NCI-H1417 (cell line): ENCODE measurements around the gene CRPPA.
A peak's percentile ranks its signal among the peaks of the same experiment; 100 is the strongest.
"Not testable (repeated sequence)": the region's sequence is repeated elsewhere in the genome, so short reads cannot be mapped to it uniquely, and the experiment has no call there.

Experiments used
- DNase-seq, 3 experiments: peaks; one replicate each; lab custom pipeline; 2025; lab: John Stamatoyannopoulos, UW

The CRPPA gene

DNA sequence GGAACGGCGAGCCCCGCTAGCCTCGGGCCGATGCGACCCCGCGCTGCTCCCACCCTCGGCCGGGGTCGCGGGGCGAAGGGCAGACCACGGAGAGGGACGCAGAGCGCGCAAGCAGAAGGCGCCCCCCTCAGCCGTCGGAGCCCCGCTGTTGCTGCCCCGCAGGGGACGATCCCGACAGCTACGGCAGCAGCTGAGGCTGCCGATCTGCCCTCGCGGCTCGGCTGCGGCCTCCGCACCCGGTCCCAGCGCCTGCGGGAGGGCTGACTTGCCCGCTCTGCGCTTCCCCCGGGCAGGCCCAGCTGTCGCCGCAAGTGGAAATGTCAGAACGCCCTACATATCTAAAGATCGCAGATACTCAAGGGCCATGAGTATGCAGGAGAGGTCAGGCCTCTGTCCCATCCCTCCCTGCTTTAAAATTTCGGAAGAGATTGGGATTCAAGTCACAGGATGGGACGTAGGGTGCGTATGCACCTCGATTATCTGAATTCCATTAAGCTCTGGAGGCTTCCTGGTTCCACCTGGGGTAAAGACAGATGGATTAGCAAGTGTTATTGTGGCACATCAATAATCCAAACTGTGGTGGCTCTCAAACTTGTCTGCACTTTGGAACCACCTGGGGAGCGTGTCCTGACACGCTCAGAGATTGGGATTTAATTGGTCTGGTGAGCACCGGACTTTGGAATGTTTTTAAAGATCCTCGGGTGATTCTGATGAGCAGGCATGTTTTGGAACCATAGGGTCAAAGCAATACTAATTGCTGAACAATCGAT, at the start of gene CRPPA:
CRPPA (minus strand) TSS at position 206 of the 770 bp plus-strand sequence. CDS start 216 bp downstream, outside the sequence.
- peak; percentile 24 to 91 (median 81) for DNase-seq

DNA sequence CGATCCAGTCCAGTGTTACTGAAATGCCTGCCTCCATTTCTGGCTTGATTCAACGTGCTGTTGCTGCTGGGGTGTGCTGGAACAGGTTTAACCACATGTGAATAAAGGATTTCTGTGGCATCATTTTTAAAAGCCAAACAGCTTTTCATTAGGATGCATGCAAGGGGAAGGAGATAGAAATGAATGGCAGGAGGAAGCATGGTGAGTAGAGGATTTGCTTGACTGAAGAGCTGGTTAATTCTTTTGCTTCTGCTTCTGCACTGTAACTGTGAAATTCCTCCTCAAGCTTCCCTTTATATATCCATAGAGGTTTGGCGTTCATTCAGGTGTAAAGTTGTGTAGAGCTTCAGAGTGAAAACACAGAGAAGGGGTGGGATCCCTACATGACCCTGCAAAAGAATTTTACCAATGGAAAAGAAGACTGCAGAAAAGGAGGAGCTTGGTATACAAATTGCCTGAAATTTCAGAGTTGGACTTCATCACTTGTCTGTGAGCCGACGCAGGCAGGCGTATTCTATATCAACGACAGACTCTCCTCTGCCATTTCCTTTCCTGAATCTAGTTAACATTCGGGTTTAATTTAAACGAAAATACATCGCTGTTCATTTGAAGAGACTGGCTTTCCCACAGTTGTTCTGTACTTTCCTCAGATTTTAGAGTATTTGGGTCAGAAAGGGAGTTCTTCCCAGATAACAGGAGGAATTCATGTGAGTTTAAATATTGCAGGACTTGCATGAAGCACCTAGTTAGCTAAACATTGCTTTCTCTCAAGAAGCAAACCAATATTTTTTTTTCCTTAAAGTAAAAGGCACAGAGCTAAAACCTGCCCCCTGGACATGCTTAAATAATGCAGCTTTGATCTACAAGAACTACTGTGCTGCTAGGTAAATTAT, 44.4 kb upstream of the CRPPA start, which contains the start of gene SOSTDC1:
SOSTDC1 (minus strand) TSS at position 270 of the 893 bp plus-strand sequence; CDS start at position 200, 70 bp downstream.
- DNase-seq, result no peak

DNA sequence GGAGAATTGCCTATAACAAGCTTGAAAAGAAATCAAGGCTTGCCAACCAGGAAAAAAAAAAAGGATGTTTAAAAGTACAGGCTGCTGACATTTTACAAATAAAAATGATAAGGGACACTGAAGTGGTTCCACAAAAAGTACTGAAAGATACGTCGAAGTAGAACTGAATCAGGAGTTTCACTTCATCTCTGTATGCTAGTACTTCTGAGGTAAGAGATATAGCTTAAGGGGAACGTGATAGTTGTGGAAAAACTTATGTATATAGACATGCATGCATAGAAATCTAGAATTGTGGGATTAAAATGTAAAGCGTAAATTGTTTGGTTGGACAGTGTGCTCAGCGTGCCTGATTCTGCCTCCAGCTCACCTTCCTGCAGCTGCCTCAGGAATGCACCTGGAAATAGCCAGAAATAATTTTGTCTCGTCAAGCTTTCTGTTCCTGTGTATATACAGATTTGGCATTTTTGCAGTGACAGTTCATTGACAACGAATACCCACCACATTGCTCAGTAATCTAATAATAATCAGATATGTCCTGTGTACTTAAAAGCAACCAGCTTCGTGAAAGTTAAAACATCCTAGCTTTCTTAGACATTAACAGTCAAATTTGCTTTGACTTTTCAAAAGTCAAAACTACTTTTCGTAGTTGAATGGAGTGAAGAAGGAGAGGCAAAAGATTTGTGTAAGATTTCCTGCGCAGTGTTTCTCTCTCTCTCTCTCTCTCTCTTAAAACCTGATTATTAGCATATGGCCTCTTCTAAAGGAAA, 42.8 kb upstream of the CRPPA start:
- DNase-seq, result no peak

DNA sequence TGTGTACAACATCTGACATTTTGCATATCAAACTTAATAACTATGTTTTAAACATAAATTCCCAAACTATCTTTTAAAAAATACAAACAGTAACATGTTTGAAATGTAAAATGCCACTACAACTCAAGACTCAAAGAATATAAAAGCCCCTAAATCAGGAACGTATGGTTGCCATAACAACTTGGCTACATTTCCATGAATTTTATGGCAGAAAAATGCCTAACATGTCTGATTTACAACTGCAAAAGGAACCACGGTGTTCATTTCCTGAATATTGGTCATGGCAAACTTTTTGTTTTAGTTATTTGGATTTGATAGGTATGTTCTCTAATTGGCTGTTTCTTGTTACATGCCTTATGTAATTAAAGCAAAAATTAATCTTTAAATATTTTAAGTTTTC, 42.2 kb upstream of the CRPPA start:
- DNase-seq, result no peak

DNA sequence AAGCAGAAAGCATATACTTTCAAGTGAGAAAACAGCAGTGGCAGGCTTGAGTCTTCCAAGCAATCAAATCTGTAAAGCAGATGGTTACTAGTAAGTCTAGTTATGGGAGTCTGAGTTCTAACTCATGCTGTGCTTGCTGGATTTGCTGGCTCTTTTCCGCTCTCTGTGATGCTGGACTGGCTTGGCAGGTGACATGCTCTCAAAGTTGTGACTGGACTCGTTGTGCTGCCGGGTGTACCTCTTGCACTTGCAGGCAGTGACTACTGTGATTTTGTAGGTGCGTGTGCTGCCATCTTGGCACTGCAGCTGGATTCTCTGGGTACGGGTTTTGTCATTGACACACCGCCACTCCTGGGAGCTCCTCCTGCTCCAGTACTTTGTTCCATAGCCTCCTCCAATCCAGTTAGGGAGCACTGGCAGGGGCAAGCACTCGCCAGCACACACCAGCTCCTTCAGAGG, 41.1 kb upstream of the CRPPA start:
- no peak for DNase-seq

GRCh38 chr7:16460789-16461493, 39.6 kb upstream of the CRPPA start:
- DNase-seq, result no peak

DNA sequence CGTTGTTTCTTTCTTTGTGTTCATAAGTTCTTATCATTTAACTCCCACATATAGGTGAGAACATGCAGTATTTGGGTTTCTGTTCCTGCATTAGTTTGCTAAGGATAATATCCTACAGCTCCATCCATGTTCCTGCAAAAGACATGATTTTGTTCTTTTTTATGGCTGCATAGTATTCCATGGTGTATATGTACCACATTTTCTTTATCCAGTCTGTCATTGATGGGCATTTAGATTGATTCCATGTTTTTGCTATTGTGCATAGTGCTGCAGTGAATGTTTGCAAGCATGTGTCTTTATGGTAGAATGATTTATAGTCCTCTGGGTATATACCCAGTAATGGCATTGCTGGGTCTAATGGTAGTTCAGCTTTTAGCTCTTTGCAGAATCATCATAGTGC, 35.0 kb upstream of the CRPPA start:
- DNase-seq, result not testable (repeated sequence)

GRCh38 chr7:16455591-16455990, 34.3 kb upstream of the CRPPA start:
- no peak for DNase-seq

DNA sequence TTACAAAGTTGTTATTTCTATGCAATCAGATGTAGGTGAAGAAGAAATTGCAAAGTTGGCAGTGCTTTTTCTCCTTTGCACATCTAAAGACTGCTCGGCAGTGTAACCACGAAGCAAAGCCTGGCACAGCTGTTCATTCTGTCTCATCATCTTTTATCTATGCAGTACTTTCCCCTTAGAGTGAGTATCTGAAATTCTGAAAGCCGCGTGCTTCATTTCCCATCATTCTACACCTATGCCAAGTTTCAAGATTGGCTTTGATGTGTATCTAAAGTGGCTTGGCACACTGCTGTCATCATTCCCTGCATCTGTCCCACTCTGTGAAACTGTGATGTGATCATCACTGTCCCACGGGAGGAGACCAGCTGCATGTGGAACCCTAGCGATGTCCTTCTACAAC, 29.0 kb upstream of the CRPPA start:
- no peak for DNase-seq

DNA sequence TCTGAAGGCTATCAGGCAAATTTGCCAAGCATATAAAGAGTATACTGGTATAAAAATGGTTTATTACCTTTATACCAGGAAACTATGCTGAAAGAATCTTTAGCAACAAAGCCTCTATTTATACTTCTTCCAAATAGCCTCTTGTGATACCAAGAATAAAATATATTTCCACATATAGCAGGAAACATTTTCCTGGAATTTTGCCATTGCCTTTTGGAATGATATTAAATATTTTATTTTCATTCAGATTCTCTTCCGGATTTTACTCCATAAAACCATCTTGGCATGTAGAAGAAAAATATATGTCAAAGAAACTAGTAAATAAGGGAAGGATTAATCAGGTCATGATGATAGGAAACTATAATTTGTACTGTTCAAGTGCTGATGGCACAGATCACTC, 26.5 kb upstream of the CRPPA start:
- DNase-seq, result no peak

DNA sequence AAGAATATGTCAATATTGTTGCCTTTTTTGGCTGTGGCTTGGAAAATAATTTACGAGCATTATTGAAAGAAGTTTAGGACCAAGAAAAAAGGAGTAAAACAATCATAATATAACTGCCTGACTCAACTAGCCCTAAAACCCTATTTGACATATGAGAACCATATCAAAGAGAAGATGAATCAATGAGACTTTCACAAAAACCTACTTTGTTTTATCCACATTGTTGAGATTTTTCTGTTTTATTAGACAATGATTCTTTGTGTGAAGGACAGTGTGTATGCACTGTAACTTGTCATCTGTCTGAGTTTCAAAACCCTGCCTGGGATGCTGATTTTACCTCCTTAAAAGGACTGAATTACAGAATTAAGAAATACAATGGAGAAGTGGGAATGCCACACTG, 25.2 kb upstream of the CRPPA start:
- DNase-seq, result no peak

- DNase-seq, result not testable (repeated sequence)
Observed at GRCh38 chr7:16443871-16444270, 22.5 kb upstream of the CRPPA start.

GRCh38 chr7:16438988-16439387, 17.6 kb upstream of the CRPPA start:
- no peak for DNase-seq

GRCh38 chr7:16436306-16436705, 15.0 kb upstream of the CRPPA start:
- DNase-seq, result no peak

DNA sequence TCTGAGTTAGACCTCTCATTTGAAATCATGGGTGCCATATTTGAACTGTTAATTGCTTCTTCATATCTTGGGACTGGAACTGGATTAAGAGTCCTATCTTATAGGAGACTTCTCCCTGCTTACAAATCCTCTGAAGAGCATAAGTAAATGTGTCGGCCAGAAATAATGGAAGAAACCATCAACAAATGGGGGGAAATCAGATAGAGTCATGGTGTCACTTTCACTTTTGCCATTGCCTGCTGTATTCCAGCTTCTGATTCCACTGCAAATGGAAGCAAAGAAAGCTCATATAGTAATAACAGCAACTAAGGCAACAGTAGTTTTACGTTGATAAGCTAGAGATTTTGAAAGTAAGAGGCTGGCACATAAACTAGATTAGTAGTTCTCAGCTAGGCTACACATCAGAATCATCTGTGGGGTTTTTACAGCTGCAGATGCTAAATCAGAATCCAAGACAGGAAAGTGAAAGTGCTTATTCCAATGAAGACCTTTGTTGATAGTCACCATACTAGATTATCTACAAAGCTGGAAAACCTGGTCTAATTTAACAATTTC, 12.3 kb upstream of the CRPPA start:
- no peak for DNase-seq

DNA sequence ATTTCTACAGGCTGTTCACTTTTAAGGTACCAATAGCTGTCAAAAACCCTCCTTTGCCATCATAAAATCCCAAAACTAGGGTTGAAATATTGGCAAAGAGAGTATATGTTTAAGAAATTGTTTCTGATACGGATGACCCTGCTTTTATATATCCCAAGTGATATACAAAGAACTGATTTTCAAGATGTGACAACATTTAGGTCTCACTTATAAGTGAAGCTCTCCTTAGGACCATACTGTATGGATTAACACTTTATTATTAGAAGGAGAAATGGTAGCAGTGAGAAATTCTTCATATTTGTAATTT, 11.0 kb upstream of the CRPPA start:
- DNase-seq, result no peak

GRCh38 chr7:16431646-16432424, 10.5 kb upstream of the CRPPA start:
- peak in 2 of 3 experiments; percentile 46 to 77 for DNase-seq

DNA sequence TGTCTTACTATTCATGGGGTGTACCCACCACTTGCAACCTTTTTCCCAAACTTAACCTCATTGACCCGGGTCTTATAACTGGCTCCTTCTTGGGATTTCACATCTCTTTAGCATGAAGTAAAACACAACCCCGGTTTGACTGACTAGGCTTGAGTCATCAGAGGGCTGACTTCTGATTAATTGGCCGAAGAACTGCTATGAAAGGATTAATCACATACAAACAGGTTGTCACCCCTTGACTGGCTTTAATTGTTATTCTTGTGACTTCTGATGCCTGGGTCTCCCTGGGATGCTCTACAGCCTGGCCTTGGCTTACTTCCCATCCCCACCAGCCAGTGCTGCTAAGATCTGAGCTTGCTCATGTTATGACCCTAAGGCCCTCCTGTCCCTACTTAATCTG, 8.8 kb upstream of the CRPPA start:
- DNase-seq, result no peak

- DNase-seq, result no peak
Observed at GRCh38 chr7:16428672-16429071, 7.3 kb upstream of the CRPPA start.

GRCh38 chr7:16428182-16428581, 6.8 kb upstream of the CRPPA start:
- no peak for DNase-seq

DNA sequence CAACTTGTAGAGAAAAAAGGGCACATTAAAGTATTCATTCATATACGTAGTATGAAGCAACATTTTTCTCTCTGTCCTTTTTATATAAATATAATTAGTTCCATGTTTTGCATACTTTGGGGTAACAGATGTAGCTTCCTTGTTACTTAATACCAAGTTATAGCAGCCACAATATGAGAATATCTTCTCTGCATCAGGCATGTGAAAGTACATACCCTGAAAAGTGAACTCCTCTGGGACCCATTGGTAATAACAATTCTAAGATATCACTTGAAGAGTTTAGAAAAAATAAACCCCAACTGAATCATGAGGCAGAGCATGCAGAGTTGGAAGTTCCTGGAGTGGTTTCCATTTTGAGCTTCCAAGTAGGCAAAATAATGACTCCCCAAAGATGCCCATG, 2.4 kb upstream of the CRPPA start:
- no peak for DNase-seq
